GM19438 (cell line): ENCODE measurements around the gene HAUS2.
A peak's percentile ranks its signal among the peaks of the same experiment; 100 is the strongest.
"Not testable (repeated sequence)": the region's sequence is repeated elsewhere in the genome, so short reads cannot be mapped to it uniquely, and the experiment has no call there.

ENCODE experiments used
- ATAC-seq: cut with Tn5 transposase; IDR thresholded peaks from one replicate; pipeline ENCODE4 v1.9.1; 2021; ENCODE audit warnings: low read depth; ENCODE audit not compliant: unreplicated experiment

The HAUS2 gene

DNA sequence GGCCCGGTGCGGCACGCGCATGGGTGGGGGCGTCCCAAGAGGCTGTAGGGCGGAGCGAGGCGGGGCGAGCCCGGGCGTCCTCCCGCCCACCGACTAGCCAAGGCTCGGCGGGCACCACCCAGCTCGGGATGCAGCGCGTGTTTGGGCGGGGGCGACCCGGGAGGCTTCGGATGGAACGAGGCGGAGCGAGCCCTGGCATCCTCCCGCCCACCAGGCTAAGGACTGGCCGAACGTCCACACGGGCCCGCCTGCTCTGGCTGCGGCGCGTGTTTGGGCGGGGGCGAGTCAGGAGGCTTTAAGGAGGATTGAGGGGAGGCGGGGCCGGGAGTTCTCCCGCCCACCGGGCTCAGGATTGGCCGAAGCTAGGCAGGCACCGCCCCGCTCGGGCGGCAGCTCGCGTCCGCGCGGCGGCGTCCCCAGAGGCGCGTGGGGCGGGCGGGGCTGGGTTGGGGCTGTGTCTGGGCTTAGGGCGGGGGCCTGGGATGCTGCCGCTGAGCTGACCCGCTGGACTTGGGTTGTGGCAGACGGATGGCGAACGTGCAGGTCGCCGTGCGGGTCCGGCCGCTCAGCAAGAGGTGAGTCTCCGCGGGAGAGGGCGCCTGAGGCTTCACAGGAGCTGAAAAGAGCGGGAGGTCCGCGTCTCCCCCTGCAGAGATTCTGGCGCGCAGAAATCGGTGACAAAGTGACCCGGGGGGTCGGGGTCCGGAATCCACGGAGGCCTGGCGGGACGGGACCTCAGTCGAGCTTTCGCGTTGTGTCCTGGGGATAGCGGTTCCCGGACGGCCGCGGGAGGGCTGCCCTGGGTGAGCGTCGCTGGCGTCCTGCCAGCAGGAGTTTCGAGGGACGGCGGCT lies 26.8 kb downstream of the HAUS2 start, which contains the start of gene STARD9:
Gene STARD9 (plus strand): TSS at position 419 of the 852 bp plus-strand sequence. CDS start 110 bp downstream, at position 529.
- peak; percentile 91 for ATAC-seq

DNA sequence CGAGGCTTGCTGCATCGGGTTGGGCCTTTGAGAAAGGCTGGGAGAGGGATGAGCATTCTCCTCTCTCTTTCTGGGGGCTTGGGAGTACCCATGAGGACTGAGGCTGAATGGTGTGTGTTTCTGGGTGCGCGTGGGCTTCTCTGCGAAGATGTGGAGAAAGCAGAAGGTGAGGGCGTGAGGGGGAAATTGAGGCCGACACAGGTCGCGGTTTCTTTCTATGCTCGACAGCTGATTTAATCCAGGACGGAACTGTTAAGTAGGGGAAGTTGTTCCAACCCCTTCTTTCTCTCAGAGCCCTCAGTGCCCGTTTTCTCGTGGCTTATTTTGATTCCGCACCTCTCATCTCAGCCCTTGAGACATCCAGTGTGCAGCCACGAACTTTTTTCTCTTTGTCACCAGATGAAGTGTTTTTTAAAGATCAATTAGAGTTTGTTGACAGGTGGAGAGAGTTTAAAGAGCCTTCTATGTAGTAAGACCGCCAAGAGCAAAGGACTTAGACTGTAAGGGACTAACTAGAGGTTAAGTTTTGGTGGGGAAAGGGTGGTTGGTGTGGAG lies 27.5 kb downstream of the HAUS2 start:
- ATAC-seq = no peak

DNA sequence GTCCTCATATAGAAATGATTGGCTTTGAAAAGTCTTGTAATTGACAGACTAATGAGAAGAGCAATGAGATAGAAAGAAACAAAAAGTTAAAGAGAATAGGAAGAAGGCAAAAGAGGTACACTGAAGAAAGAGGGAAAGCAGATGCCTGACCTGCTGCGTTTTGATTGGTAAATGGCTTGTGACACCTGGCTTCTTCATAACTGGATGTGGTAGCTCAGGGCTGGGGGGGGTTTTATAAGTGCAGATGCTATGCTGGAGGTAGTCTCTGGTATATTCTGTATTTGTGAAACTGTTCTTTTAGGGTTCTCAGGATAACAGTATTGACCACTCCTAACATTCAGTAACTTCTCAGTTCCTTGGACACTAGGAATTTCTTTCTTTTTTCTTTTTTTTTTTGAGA lies 28.1 kb downstream of the HAUS2 start:
- ATAC-seq = no peak

DNA sequence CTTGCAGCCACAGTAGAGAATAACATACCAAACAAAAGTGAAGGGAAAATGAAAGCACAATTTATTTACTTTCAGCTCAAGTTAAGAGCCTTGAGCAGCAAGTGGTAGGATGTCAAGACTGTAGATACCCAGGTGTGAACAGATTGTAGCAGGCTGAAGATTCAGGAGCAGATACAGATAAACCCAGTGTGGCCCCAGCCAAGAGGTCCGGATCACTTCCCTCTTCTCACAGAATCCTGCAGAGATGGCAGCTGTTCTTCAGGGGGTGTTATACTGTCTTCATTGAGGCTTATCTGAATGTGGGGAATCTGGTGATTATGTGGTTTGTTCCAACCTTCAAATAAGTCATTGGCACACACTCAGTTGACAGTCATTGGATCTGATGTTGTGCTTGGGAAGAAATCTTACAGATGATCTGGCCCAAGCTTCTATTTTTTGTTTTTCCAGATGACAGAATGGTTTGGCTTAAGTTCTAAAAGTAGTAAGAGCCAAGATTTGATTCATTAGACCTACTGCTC lies 28.9 kb downstream of the HAUS2 start:
- ATAC-seq = no peak

DNA sequence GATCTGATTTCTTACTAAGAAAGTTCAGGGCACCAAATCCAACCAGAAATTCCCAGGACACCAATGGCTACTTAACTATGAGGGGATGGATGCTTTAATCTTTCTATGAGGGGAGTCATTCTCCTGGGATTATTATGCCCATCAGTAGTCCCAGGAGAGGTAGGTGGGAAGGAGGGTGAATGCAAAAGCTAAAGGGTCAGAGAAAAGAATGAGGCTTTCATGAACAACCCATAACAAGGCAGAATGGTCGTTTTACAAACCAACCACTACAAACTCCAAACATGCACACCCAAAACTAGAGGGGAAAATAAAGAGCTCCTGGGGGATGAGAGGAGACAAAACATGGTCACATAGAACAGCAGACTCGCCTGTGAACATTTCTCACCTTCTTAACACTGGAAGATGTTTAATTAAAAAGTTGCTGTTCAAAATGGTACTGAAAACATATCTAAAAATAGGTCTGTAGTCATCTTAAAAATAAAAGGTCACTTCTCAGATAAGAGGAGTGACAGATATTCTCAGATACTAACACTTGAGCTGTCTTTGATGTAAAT lies 30.4 kb downstream of the HAUS2 start:
- no peak for ATAC-seq

GRCh38 chr15:42581272-42581730 lies 32.7 kb downstream of the HAUS2 start:
- peak; percentile 82 for ATAC-seq

DNA sequence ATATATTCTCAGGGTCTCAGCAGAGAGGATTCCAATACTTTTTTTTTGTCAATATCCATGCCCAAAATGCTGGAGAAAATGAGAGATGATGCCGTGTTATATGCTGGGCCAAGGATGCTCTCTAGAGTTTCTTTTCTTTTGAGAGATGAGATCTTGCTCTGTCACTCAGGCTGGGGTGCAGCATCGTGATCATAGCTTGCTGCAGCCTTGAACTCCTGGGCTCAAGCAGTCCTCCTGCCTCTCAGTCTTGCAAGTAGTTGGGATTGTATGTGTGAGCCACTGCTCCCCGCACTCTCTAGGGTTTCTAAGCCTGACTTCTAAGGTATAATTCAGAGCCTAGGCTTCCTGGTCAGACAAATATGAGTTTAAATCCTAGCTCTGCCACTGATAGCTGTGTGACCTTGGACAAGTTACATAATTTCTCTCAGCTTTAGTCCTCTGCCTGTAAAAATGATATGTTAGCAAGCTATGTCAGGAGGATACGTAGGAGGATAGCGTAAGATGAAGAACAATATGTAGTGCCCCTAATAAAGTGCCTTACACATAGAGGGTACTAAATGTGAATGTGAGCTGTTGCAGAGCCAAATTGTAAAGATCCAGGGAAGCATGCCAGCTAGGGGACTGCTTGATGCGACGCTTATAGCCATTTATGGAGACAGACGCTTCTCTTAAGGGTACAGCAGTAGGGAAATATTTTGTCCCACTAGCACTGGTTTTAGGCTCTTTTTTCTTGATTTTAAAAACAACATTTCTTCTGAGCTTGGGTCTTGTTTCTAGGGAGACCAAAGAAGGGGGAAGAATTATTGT lies 34.1 kb downstream of the HAUS2 start:
- ATAC-seq = no peak

DNA sequence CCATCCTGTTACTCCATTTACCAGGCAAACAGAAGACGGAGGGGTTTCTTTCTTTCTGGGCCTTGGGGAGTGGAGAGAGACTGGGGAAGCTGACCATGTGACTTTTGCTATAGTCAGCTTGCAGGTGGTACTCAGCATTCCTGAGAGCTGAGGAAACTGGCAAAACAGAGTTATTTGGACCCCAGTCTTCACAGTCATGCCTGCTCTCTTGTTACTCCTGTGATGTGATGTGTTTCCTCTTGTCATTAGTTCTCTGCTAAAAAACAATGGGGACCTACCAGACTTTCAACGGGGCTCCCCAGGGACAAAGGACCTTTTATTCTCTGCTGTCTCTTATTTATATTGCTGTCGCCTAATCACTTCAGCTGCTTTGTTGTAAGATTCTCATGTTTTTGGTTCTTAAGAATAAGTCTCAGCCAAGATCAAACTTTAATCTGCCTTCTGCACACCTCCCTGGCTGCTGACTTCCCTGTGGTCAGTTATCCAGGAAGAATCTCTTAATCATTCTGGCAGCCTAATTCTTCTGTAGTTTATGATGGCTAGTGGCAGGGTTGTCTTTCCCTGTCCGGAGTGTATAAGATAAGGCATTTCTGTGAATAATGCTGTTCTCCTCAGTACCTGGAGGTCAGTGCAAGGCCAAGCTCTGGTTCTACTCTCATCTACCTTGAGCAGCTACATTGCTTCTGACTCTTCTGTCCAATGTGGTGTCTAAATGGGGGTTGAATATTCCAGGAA lies 35.6 kb downstream of the HAUS2 start:
- no peak for ATAC-seq

DNA sequence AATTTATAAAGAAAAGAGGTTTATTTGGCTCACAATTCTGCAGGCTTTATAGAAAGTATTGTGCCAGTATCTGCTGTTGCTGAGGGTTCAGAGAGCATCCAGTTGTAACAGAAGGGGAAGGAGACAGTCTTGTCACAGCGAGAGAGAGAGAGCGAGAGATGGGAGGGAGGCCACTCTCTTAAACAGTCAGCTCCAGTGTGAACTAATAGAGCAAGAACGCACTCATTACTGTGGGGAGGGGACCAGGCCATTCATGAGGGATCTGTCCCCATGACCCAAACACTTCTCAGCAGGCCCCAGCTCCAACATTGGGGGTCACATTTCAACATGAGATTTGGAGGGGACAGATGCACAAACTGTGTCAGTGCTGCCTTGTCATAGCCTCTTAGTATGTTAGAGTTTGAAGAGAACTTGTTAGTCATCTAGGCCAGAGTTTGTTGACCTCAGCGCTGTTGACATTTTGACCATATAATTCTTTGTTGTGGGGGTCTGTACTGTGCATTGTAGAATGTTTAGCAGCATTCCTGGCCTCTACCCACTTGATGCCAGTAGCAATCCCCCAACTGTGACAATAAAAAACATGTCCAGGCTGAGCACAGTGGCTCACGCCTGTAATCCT lies 42.1 kb downstream of the HAUS2 start:
- ATAC-seq = no peak

DNA sequence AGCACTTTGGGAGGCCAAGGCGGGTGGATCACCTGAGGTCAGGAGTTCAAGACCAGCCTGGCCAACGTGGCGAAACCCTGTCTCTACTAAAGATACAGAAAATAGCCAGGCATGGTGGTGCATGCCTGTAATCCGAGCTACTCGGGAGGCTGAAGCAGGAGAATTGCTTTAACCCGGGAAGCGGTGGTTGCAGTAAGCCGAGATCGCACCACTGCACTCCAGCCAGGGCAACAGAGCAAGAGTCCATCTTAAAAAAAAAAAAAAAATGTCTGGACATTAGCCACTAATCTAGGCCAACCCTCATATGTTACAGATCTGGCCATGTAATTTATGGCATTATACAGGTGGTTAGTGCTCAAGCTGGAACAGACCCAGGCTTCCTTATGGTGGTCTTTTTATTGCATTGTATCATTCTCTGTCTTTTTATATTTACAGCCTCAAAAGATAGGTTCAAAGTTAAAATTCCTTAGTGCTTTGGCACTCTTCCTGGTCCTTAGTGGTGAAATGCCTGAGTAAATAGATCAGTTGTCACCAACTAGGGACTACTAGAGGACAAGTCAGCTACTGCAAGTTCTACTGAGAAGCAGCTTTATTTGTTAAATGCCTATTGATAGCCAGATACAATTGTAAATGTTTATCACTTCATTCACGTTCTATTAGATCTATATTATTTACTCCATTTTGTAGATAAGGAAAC lies 42.7 kb downstream of the HAUS2 start:
- ATAC-seq = no peak

DNA sequence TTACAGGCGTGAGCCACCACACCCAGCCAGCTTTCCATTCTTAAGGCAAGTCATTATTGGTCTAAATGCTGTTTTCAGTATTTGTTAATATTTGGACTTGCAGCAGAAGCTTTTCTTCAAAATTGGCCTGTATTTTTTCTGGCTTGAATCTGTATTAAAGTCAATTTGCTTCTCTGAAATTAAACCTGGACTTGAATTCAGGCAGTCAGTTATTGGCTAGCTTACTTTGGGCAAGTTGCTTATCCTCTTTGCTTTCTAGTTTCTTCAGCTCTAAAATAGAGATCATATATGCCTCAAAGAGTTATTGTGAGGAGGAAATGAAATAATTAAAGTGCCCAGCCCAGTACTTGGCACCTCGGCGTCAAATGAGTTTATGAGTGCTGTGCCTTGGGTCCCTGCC lies 44.1 kb downstream of the HAUS2 start:
- no peak for ATAC-seq

- ATAC-seq = no peak
Measured at GRCh38 chr15:42593143-42593542, 44.5 kb downstream of the HAUS2 start.

GRCh38 chr15:42594095-42594494 lies 45.5 kb downstream of the HAUS2 start:
- ATAC-seq = no peak

- ATAC-seq = no peak
Measured at GRCh38 chr15:42595626-42596240, 47.1 kb downstream of the HAUS2 start.

- ATAC-seq = not testable (repeated sequence)
Measured at GRCh38 chr15:42601316-42601715, 52.7 kb downstream of the HAUS2 start.

DNA sequence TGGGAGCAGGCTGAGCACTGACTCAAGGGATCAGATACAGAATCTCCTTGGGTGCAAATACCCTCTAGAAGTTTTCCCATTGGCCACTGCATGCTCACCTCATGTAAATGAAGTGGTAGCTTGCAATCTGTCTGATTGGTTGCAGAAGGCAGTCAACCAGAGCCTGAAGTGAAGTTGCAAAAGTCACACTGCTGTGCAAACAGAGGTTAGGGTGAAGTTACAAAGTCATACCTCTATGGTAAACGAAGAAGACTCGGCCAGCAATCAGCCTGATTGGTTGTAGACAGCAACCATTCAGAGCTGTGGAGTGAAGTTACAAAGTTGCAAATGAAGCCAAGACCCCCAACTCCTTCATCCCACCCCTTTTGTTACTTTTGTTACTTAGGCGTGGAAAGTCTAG lies 53.9 kb downstream of the HAUS2 start:
- no peak for ATAC-seq

DNA sequence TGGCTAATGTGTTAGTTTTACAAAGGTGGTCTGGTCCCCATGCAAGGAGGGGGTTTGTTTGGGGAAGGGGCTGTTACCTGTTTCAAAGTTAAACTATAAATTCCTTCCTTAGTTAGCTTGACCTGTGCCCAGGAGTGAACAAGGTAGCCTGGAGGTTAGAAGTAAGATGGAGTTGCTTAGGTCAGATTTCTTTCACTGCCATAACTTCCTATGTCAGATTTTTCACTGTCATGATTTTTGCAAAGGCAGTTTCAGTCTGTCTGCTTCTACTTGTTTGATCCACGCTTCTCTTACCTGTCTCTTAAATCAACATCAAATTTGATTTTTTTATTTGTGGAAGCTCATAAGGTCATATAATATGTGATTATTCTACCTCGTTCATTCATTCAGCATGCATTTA lies 55.3 kb downstream of the HAUS2 start:
- no peak for ATAC-seq

GRCh38 chr15:42604894-42605744 lies 56.5 kb downstream of the HAUS2 start:
- ATAC-seq = no peak
